Calu3 (cell line): Measurements from ENCODE around the gene EIF3I. TPM values are rescaled to one million over a fixed set of nuclear protein-coding genes. Genes with fewer than 3 reads are reported as not detected.

ENCODE experiments used
- BruUV-seq: library from RNA; stranded (reverse); fragments of 400-500 nt; replicated peaks from 2 replicates; lab custom pipeline; 2021; lab: Mats Ljungman, UMichigan
- CTCF ChIA-PET: fragments of 300-600 bp; sonication (Branson Sonifier 250); formaldehyde crosslinking; loops from one replicate; lab custom pipeline; 2022; ENCODE audit warnings: antibody characterized with exemption; lab: Charles Lee
- DNase-seq: peaks from one replicate; pipeline ENCODE4 v3.0.0; 2022
- H3K27ac Mint-ChIP-seq: one replicate; pipeline ENCODE4 v1.8.0; 2022; ENCODE audit warnings: mixed read lengths; ENCODE audit not compliant: unreplicated experiment
- H3K27me3 Mint-ChIP-seq: one replicate; pipeline ENCODE4 v1.8.0; 2022; ENCODE audit warnings: mixed read lengths; ENCODE audit not compliant: unreplicated experiment
- H3K36me3 Mint-ChIP-seq: one replicate; pipeline ENCODE4 v1.8.0; 2022; ENCODE audit warnings: mild to moderate bottlenecking, moderate library complexity, mixed read lengths; ENCODE audit not compliant: insufficient read depth, unreplicated experiment
- H3K4me1 Mint-ChIP-seq: one replicate; pipeline ENCODE4 v1.8.0; 2022; ENCODE audit warnings: mild to moderate bottlenecking, low read depth, mixed read lengths; ENCODE audit not compliant: unreplicated experiment
- H3K4me3 Mint-ChIP-seq: one replicate; pipeline ENCODE4 v1.8.0; 2022; ENCODE audit warnings: mild to moderate bottlenecking, low read depth, moderate library complexity, mixed read lengths; ENCODE audit not compliant: unreplicated experiment
- H3K9me3 Mint-ChIP-seq: one replicate; pipeline ENCODE4 v1.8.0; 2022; ENCODE audit warnings: low read depth, mixed read lengths; ENCODE audit not compliant: unreplicated experiment
- intact Hi-C: fragments of 100-400 bp; cut with micrococcal nuclease; formaldehyde crosslinking; loops from one replicate; pipeline ENCODE4 v1.10.0; 2022; ENCODE audit not compliant: unreplicated experiment
- total RNA-seq: library from RNA; stranded (reverse); gene quantifications from 2 replicates; pipeline ENCODE4 v1.2.3, GENCODE V29; 2022
- TF ChIP-seq, protein P1 (sequence below): fragments of 200-600 bp; IDR thresholded peaks from one replicate; pipeline ENCODE4 v1.8.0; 2022; ENCODE audit warnings: antibody characterized with exemption; ENCODE audit not compliant: unreplicated experiment

EIF3I gene
- total RNA-seq, 1 experiment from 2014 or later, result 178 TPM

DNA sequence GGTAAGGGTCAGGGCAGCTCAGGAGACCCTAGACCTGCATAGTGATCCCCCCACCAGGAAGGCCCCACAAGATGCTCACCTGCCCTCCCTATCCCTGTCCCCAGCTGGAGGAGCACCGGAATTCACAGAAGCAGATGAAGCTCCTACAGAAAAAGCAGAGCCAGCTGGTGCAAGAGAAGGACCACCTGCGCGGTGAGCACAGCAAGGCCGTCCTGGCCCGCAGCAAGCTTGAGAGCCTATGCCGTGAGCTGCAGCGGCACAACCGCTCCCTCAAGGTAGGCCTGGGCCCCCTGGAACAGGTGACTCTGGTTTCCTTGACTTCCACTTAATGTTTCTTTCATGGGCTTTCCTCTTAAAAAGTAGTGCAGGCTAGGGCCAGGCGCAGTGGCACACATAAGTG is 34.4 kb upstream of the EIF3I start:
- CTCF ChIA-PET, result no interaction called here
- H3K27me3 Mint-ChIP-seq, result no peaks in the 10 kb centered on the region

DNA sequence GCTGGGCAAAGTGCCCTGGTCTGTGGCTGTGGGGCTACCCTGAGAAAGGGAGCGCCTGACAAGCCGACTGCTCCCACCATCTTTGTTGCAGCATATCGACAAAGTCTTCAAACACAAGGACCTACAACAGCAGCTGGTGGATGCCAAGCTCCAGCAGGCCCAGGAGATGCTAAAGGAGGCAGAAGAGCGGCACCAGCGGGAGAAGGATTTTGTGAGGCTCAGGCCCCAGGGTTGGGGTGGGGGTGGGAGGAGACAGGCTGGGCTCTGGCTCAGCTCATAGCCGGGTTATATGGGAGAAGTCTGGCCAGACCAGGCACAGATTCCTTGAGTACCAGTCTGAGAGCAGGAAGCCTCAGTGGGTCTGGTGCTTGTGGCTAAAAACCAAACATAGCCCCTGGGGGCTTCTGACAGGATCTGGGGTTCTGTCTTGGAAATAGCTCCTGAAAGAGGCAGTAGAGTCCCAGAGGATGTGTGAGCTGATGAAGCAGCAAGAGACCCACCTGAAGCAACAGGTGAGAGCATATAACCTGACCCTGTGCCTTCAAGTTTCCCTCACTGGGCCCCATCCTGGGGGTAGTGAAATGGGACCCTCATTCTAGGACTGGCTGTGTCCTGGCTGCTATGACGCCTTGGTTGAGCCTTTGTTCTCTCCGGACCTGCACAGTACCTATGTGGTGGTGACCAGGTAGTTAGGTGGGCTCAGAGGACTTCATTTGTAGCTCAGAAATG is 29.8 kb upstream of the EIF3I start:
- BruUV-seq, result no TSS peak
- CTCF ChIA-PET, result interaction anchor here (0.7 kb wide), 1 partner anchor 224 kb away, joined by 3 read pairs; no protein-coding TSS in a partner anchor
- H3K36me3 Mint-ChIP-seq, result peaks cover 83% of the 10 kb centered on the region
- TF ChIP-seq, protein P1, sequence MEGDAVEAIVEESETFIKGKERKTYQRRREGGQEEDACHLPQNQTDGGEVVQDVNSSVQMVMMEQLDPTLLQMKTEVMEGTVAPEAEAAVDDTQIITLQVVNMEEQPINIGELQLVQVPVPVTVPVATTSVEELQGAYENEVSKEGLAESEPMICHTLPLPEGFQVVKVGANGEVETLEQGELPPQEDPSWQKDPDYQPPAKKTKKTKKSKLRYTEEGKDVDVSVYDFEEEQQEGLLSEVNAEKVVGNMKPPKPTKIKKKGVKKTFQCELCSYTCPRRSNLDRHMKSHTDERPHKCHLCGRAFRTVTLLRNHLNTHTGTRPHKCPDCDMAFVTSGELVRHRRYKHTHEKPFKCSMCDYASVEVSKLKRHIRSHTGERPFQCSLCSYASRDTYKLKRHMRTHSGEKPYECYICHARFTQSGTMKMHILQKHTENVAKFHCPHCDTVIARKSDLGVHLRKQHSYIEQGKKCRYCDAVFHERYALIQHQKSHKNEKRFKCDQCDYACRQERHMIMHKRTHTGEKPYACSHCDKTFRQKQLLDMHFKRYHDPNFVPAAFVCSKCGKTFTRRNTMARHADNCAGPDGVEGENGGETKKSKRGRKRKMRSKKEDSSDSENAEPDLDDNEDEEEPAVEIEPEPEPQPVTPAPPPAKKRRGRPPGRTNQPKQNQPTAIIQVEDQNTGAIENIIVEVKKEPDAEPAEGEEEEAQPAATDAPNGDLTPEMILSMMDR, result no peak
- no peak overlapping the region for H3K4me3 Mint-ChIP-seq
- no peak overlapping the region for H3K27ac Mint-ChIP-seq
- H3K27me3 Mint-ChIP-seq, result no peaks in the 10 kb centered on the region
- intact Hi-C loops, result no loop called here
- no peaks in the 10 kb centered on the region for H3K9me3 Mint-ChIP-seq
- no peak for DNase-seq
- H3K4me1 Mint-ChIP-seq, result no peaks in the 10 kb centered on the region

More for the DNA sequence above, 34.4 kb upstream of the EIF3I start:
- TF ChIP-seq, protein P1, result no peak
- H3K4me3 Mint-ChIP-seq, result no peak overlapping the region
- intact Hi-C loops, result no loop called here
- DNase-seq, result no peak
- no peaks in the 10 kb centered on the region for H3K9me3 Mint-ChIP-seq
- BruUV-seq, result no TSS peak
- H3K36me3 Mint-ChIP-seq, result peaks cover 61% of the 10 kb centered on the region
- no peak overlapping the region for H3K27ac Mint-ChIP-seq
- H3K4me1 Mint-ChIP-seq, result peaks cover 20% of the 10 kb centered on the region

DNA sequence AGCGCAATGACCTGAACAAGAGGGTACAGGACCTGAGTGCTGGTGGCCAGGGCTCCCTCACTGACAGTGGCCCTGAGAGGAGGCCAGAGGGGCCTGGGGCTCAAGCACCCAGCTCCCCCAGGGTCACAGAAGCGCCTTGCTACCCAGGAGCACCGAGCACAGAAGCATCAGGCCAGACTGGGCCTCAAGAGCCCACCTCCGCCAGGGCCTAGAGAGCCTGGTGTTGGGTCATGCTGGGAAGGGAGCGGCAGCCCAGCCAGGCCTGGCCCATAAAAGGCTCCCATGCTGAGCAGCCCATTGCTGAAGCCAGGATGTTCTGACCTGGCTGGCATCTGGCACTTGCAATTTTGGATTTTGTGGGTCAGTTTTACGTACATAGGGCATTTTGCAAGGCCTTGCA is 27.2 kb upstream of the EIF3I start:
- TF ChIP-seq, protein P1, result no peak
- DNase-seq, result no peak

DNA sequence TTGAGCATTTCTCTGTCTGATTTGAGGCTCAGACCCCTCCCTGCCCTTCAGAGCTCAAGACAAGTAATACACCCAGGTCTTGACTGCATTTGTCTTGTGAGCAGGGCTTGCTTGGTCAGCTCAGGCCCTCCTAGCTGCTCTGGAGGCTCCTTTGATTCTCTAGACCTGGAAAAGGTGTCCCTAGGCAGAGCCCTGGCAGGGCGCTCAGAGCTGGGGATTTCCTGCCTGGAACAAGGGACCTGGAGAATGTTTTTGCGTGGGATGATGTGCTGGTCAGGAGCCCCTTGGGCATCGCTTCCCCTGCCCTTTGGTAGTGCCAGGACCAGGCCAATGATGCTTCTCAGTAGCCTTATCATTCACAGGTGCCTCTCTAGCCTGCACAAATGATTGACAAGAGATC is 26.7 kb upstream of the EIF3I start:
- CTCF ChIA-PET, result interaction anchor here (0.7 kb wide), 1 partner anchor 16 kb away, joined by 4 read pairs; no protein-coding TSS in a partner anchor
- BruUV-seq, result no TSS peak
- H3K9me3 Mint-ChIP-seq, result no peaks in the 10 kb centered on the region
- H3K4me3 Mint-ChIP-seq, result no peak overlapping the region
- H3K27me3 Mint-ChIP-seq, result no peaks in the 10 kb centered on the region
- peaks cover 7% of the 10 kb centered on the region for H3K4me1 Mint-ChIP-seq
- TF ChIP-seq, protein P1, result no peak
- DNase-seq, result no peak
- intact Hi-C loops, result no loop called here
- H3K36me3 Mint-ChIP-seq, result peaks cover 83% of the 10 kb centered on the region
- H3K27ac Mint-ChIP-seq, result no peak overlapping the region

More for the DNA sequence above, 27.2 kb upstream of the EIF3I start:
- intact Hi-C loops, result no loop called here
- Mint-ChIP-seq H3K27ac (no peak overlapping the region), H3K36me3 (peaks cover 81% of the 10 kb centered on the region), H3K4me3 (no peak overlapping the region), H3K9me3 (no peaks in the 10 kb centered on the region), H3K27me3 (no peaks in the 10 kb centered on the region), H3K4me1 (peaks cover 2% of the 10 kb centered on the region)
- no TSS peak for BruUV-seq
- CTCF ChIA-PET, result interaction anchor here (0.7 kb wide), 1 partner anchor 15 kb away, joined by 4 read pairs; no protein-coding TSS in a partner anchor
